Right lobe of liver (tissue), 6 donors: ENCODE data around the gene CNTN2. TPM values are rescaled to one million over a fixed set of nuclear protein-coding genes. Genes with fewer than 3 reads are reported as not detected.

Source experiments
- ATAC-seq, 4 donors: fragments of 200-7000 bp; cut with Tn5 transposase; one replicate each; pipeline ENCODE4 v1.9.1; 2020; ENCODE audit warnings: mild to moderate bottlenecking in 4 of 4, moderate library complexity in 4 of 4
- DNase-seq, 3 donors: peaks; one replicate each; pipeline ENCODE4 v3.0.0-alpha.2; 2020
- H3K27ac ChIP-seq, 3 donors: fragments of 200-600 bp; one replicate each; pipeline ENCODE4 v1.8.0; 2022
- H3K27me3 ChIP-seq, 2 donors: fragments of 200-600 bp; one replicate each; pipeline ENCODE4 v1.8.0; 2022
- H3K36me3 ChIP-seq, 4 donors: fragments of 200-600 bp; sonication (generic) in 1 of 4; one replicate each; pipeline versions ENCODE4 v1.5.1 to v1.8.0; 2017 to 2022; ENCODE audit warnings: control low read depth in 1 of 4
- H3K4me1 ChIP-seq, 4 donors: fragments of 200-600 bp; sonication (generic) in 1 of 4; one replicate each; pipeline versions ENCODE4 v1.5.1 to v1.8.0; 2017 to 2022; ENCODE audit warnings: control low read depth in 1 of 4
- H3K4me3 ChIP-seq, 3 donors: fragments of 200-600 bp; one replicate each; pipeline ENCODE4 v1.8.0; 2022
- H3K9me3 ChIP-seq, 4 donors: fragments of 200-600 bp; sonication (generic) in 1 of 4; one replicate each; pipeline versions ENCODE4 v1.5.1 to v1.8.0; 2017 to 2022; ENCODE audit warnings: control low read depth in 1 of 4
- POLR2A ChIP-seq: fragments of 450-650 bp; IDR thresholded peaks from one replicate; pipeline ENCODE4 v1.6.1; 2017; ENCODE audit warnings: antibody characterized with exemption, mild to moderate bottlenecking
- WGBS: methylation state at CpG from one replicate; pipeline ENCODE4 v1.1.6; 2018; ENCODE audit warnings: low coverage, low lambda C conversion rate; ENCODE audit not compliant: insufficient coverage; ENCODE audit errors: missing lambda C conversion rate; 5-methylcytosine and 5-hydroxymethylcytosine counted together
- intact Hi-C, 2 donors: fragments of 100-400 bp; cut with DNase I; formaldehyde crosslinking; loops; one replicate each; pipeline versions ENCODE4 v1.11.2 to v1.14.1; 2022
- total RNA-seq, 6 experiments: library from RNA; depleted of rRNA in 2 of 6; stranded (reverse); fragments of >200 nt in 2 of 6; fragmentation: NEBNext Ultra II Directional in 3 of 6; extraction: Animal tissue kit (Norgen Biotek cat#: 25700) in 3 of 6; gene quantifications; one replicate each; pipeline versions ENCODE4 v1.1.0 to v1.2.4, GENCODE V29; 2016 to 2023
- TF ChIP-seq, protein P1 (sequence below), 4 donors: fragments of 200-600 bp in 3 of 4; fragments of 450-650 bp in 1 of 4; IDR thresholded peaks; one replicate each; pipeline versions ENCODE4 v1.5.1 to v1.8.0; 2016 to 2022; ENCODE audit warnings: antibody characterized with exemption in 4 of 4, mild to moderate bottlenecking in 2 of 4
- donor health status: DM: no; HTN: yes; CAD: no.
- donor health status: DM: no; HTN: no; CAD: no.
- donor health status: DM: no; HTN: no; CAD: no.
- donor health status: DM: no; HTN: yes; CAD: no.
- donor health status: DM: no; HTN: yes; CAD: no.

The CNTN2 gene
- total RNA-seq, 6 experiments from 2014 or later = 0.49 TPM; not detected in 5

GRCh38 chr1:205049479-205049878 lies 6.5 kb downstream of the CNTN2 start:
- H3K36me3 ChIP-seq = no peaks in the 10 kb centered on the region
- H3K27ac ChIP-seq = no peak overlapping the region
- H3K4me3 ChIP-seq = no peak overlapping the region
- TF ChIP-seq, protein P1, sequence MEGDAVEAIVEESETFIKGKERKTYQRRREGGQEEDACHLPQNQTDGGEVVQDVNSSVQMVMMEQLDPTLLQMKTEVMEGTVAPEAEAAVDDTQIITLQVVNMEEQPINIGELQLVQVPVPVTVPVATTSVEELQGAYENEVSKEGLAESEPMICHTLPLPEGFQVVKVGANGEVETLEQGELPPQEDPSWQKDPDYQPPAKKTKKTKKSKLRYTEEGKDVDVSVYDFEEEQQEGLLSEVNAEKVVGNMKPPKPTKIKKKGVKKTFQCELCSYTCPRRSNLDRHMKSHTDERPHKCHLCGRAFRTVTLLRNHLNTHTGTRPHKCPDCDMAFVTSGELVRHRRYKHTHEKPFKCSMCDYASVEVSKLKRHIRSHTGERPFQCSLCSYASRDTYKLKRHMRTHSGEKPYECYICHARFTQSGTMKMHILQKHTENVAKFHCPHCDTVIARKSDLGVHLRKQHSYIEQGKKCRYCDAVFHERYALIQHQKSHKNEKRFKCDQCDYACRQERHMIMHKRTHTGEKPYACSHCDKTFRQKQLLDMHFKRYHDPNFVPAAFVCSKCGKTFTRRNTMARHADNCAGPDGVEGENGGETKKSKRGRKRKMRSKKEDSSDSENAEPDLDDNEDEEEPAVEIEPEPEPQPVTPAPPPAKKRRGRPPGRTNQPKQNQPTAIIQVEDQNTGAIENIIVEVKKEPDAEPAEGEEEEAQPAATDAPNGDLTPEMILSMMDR (IDR thresholded peaks at IDR 0.05) = no peak
- no peaks in the 10 kb centered on the region for H3K27me3 ChIP-seq
- 37% methylated on average over 3 of the region's 6 CpGs for WGBS
- DNase-seq (peak in 1 of 3 donors; percentile 85), ATAC-seq (peak; percentile 65 to 88 (median 76))
- H3K9me3 ChIP-seq = no peaks in the 10 kb centered on the region
- H3K4me1 ChIP-seq = peaks cover 0 to 6% (median 0%) of the 10 kb centered on the region in 4 donors
- intact Hi-C loops = no loop called here

DNA sequence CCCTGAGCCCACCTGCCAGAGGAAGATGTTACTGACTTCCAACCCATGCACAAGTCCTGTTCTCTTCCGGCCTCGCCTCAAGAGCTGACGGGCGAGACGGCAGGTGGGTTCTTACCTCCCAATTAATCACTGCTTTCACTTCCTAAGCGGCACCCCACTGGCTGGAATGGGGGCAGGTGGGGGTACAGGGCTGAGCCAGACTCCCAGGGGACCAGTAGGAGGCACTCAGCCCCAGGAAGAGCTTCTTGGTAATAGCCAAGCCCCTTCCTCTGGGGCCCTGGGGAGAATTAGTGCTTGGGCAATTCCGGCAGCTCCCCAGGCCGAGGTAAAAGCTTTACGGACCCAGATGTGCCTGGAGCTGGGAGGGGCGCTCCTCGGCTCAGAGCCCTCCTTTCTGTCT lies 9.7 kb downstream of the CNTN2 start:
- 100% methylated on average over 4 of the region's 11 CpGs for WGBS
- no peak for ATAC-seq
- Histone ChIP-seq H3K4me1 (peaks cover 0 to 6% (median 0%) of the 10 kb centered on the region in 4 donors), H3K4me3 (no peak overlapping the region), H3K9me3 (no peaks in the 10 kb centered on the region), H3K36me3 (no peaks in the 10 kb centered on the region), H3K27ac (no peak overlapping the region), H3K27me3 (no peaks in the 10 kb centered on the region)
- DNase-seq = no peak
- intact Hi-C loops = no loop called here
- TF ChIP-seq, protein P1 (IDR thresholded peaks at IDR 0.05) = no peak
- no peak for TF ChIP-seq POLR2A

DNA sequence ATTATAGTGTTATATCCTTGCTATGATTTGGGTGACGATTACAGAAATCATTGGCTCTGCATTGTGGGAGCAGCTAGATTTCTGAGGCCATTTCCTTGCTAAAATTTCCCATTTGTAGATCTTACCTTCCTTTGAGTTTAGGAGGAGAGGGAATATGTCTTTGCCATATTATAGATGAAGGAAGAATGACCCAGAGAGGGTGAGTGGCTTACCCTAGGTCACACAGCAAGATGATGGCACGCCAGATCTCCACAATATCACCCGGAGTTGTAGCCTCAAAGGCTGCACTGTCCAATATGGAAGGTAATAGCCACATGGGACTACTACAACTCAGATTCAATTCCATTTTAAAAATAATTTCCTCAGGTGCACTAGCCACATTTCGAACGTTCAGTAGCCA lies 10.3 kb downstream of the CNTN2 start:
- WGBS = 76% methylated on average over 5 of the region's 5 CpGs
- ATAC-seq (no peak), DNase-seq (no peak)
- Histone ChIP-seq H3K4me1 (peaks cover 0 to 6% (median 0%) of the 10 kb centered on the region in 4 donors), H3K9me3 (no peaks in the 10 kb centered on the region), H3K27me3 (no peaks in the 10 kb centered on the region), H3K36me3 (no peaks in the 10 kb centered on the region), H3K4me3 (no peak overlapping the region), H3K27ac (no peak overlapping the region)
- intact Hi-C loops = no loop called here
- no peak for TF ChIP-seq POLR2A
- TF ChIP-seq, protein P1 (IDR thresholded peaks at IDR 0.05) = no peak

GRCh38 chr1:205054013-205054412 lies 11.0 kb downstream of the CNTN2 start:
- peaks cover 0 to 6% (median 0%) of the 10 kb centered on the region in 4 donors for H3K4me1 ChIP-seq
- TF ChIP-seq POLR2A = no peak
- TF ChIP-seq, protein P1 (IDR thresholded peaks at IDR 0.05) = no peak
- no peak overlapping the region for H3K27ac ChIP-seq
- DNase-seq (no peak), ATAC-seq (no peak)
- H3K4me3 ChIP-seq = no peak overlapping the region
- intact Hi-C loops = no loop called here
- no peaks in the 10 kb centered on the region for H3K27me3 ChIP-seq
- WGBS = 35% methylated on average over 3 of the region's 7 CpGs
- H3K36me3 ChIP-seq = no peaks in the 10 kb centered on the region
- no peaks in the 10 kb centered on the region for H3K9me3 ChIP-seq

DNA sequence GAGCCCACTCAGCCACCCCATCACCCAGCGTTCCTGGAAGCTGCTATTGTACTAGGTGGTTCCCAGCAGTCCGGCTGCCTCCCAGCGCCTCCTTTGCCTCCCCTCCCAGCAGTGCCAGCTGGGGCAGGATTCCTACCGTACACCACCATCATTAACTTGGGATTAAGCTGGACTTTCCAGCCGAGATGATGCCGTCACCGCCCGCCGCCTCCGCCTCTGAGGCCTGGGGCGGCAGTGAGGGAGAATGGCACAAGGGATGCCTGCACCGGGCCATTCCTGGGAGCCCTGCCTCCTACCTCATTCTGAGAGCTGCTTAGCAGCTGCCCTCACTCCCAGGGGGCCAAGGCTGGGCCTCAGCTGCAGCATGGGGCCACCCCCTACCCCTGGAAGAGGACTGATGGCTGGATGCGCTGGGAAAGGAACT lies 13.2 kb downstream of the CNTN2 start:
- intact Hi-C loops = no loop called here
- H3K27me3 ChIP-seq = no peaks in the 10 kb centered on the region
- H3K4me1 ChIP-seq = no peaks in the 10 kb centered on the region
- no peak for ATAC-seq
- no peak overlapping the region for H3K27ac ChIP-seq
- no peak overlapping the region for H3K4me3 ChIP-seq
- no peaks in the 10 kb centered on the region for H3K9me3 ChIP-seq
- DNase-seq = no peak
- TF ChIP-seq POLR2A = no peak
- TF ChIP-seq, protein P1 (IDR thresholded peaks at IDR 0.05) = no peak
- H3K36me3 ChIP-seq = no peaks in the 10 kb centered on the region
- 60% methylated on average over 1 of the region's 13 CpGs for WGBS
